Upper lobe of left lung (tissue), 4 donors: ENCODE measurements around the gene TPST2.

Experiments
- CTCF ChIP-seq, 6 experiments: fragments of 450-650 bp in 4 of 6; fragments of 200-600 bp in 2 of 6; sonication (generic) in 2 of 6; IDR thresholded peaks; one replicate each; pipeline ENCODE4 v1.5.1; 2016 to 2019; ENCODE audit warnings: antibody characterized with exemption in 6 of 6
- EP300 ChIP-seq, 4 donors: sonication (generic); formaldehyde crosslinking; IDR thresholded peaks; one replicate each; pipeline ENCODE4 v1.5.1; 2017; ENCODE audit warnings: antibody characterized with exemption in 4 of 4, control low read depth in 2 of 4
- POLR2AphosphoS5 ChIP-seq, 2 donors: sonication (generic); formaldehyde crosslinking; IDR thresholded peaks; one replicate each; pipeline ENCODE4 v1.5.1; 2017; ENCODE audit warnings: antibody characterized with exemption in 2 of 2

GRCh38 chr22:26486394-26486793 lies 103.5 kb downstream of the TPST2 start:
- no peak for TF ChIP-seq CTCF (IDR thresholded peaks at IDR 0.05)
- TF ChIP-seq EP300 (IDR thresholded peaks at IDR 0.05) = no peak
- TF ChIP-seq POLR2AphosphoS5 (IDR thresholded peaks at IDR 0.05) = no peak
